HG03060 (cell line): ENCODE measurements around the gene CDK5R1.
"Not testable (repeated sequence)": the region's sequence is repeated elsewhere in the genome, so short reads cannot be mapped to it uniquely, and the experiment has no call there.

Experiments used
- ATAC-seq: cut with Tn5 transposase; IDR thresholded peaks from one replicate; pipeline ENCODE4 v1.9.1; 2021; ENCODE audit warnings: low read depth, moderate number of reproducible peaks; ENCODE audit not compliant: unreplicated experiment

Gene CDK5R1

DNA sequence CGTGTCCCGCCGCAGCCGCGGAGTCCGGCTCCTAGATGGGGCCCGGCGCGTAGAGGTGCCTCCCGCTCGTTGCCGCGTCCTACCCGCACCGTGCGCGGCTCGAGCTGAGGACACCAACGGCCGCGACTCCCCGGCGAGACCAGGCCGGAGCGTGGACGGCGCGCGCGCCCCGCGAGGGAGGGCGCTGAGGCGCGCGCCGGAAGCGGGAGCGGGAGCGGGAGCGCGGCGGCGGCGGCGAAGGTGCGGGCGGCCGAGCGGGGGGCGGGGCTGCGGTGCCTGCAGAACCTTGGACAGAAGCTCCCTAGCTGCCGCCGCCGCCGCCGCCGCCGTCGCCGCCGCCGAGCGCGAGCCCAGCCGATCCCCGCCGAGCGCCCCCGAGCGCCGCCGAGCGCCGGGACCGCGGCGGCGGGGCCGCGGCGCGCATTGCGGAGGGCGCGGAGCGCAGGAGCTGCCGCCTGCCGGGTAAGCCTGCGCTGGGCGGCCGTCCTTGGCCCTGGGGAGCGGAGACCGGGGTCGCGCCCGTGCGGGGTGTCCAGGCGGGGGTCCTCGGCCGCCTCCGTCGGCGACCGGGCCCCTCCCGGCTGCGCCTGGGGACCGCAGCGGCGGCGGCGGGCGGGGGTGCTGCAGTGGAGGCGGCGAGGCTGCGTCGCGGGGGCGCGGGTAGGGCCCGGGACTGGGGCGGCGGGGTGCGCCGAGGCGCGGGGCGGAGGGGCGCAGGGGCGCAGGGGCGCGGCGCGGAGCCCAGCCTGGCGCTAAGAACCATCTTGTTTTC lies at the start of gene CDK5R1:
TSS of gene CDK5R1 (plus strand) at position 293 of the 772 bp plus-strand sequence. CDS start 628 bp downstream, outside the sequence.
- ATAC-seq, result no peak

DNA sequence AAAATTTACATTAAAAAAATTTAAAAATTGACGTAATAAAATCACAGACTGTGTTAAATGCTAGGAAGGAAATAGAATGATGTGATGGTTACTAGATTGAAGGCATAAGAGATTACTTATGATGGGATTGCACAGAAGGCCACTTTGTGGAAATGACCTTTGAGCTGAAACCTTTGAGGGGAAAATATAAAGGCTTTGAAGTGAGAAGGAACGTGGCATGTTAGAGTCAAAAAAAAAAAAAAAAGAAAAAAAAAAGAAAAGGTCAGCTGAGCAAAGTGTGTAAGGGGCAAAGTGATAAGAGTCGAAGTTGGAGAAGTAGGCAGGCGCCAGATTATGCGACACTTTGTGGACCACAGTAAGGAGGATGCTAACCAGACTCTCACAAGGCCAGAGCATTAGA lies 46.1 kb upstream of the CDK5R1 start:
- no peak for ATAC-seq

- ATAC-seq, result no peak
These were observed 44.9 kb upstream of the CDK5R1 start for GRCh38 chr17:32441886-32442285.

- no peak for ATAC-seq
These were observed 42.9 kb upstream of the CDK5R1 start for GRCh38 chr17:32443827-32444300.

- ATAC-seq, result peak; percentile 77
These were observed 42.3 kb upstream of the CDK5R1 start, which contains the start of gene PSMD11 for GRCh38 chr17:32444301-32445073. PSMD11 (plus strand) TSS chr17:32444510; CDS start chr17:32444524, 14 bp downstream.

- peak; percentile 21 for ATAC-seq
These were observed 41.7 kb upstream of the CDK5R1 start for GRCh38 chr17:32445074-32445415.

GRCh38 chr17:32445497-32445896 lies 41.3 kb upstream of the CDK5R1 start:
- no peak for ATAC-seq

DNA sequence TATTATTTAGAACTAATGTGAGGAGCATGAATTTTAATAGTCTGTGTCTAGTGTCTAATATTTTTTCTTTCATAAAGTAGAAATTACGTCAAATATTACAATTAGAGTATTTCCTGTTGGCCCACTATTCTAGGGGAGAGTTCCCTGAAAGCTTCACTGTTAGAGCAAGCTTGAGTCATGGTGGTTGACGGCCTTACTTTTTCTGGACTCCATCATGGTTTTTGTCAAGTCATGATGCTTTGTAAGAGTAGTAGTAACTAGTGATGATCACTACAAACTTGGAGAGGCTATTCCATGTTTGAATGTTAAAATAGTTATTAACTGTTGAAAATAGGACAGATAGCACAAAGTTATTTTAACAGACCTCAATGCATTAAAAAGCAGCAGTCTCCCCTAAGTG lies 40.8 kb upstream of the CDK5R1 start:
- no peak for ATAC-seq

GRCh38 chr17:32446949-32447348 lies 39.8 kb upstream of the CDK5R1 start:
- ATAC-seq, result no peak

- ATAC-seq, result no peak
These were observed 36.8 kb upstream of the CDK5R1 start for GRCh38 chr17:32449963-32450362.

DNA sequence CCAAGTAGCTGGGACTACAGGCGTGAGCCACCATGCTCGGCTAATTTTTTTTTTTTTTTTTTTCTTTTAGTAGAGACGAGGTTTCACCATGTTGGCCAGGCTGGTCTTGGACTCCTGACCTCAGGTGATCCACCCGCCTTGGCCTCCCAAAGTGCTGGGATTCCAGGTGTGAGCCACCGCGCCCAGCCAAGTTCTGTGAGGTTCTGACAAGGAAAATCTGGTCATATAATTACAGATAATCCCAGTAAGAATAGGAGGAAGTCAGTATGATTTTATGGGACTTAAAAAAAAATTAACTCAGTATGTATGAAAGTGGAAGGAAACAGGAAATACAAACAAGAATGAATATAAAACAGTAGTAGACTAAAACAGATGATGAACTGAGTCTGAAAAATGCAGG lies 36.4 kb upstream of the CDK5R1 start:
- not testable (repeated sequence) for ATAC-seq

DNA sequence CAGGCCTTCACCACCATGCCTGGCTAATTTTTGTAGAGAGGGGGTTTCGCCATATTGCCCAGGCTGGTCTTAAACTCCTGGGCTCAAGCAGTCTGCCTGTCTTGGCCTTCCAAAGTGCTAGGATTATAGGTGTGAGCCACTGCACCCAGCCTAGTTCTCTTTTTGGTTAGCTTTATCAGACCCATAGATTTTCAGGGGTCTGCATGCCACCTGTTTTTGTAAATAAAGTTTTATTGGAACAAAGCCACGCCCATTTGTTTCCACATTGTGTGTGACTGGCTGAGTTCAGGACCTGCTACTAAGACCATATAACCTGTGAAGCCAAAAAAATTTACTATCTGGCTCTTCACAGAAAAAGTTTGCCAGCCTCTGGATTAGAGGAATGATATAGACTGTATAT lies 34.9 kb upstream of the CDK5R1 start:
- no peak for ATAC-seq

- no peak for ATAC-seq
These were observed 34.5 kb upstream of the CDK5R1 start for GRCh38 chr17:32452281-32452680.

DNA sequence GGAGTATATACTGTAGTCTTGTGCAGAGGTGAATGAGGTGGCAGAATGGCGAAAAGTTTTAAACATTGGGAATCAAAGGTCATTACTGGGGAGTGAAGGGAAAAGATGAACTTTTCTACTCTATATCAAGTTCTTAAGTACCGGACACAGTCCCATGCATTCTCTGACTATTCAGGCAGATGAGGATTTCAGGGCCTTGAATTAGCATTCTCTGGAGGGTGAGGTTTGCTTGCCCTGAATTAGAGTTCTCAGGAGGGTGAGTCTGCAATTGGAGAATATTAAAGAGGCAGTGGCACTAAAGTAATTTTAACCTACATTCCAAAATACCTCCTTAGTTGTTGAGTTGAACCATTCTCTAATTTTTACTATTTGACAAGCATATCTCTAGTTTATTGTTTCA lies 33.4 kb upstream of the CDK5R1 start:
- ATAC-seq, result no peak

DNA sequence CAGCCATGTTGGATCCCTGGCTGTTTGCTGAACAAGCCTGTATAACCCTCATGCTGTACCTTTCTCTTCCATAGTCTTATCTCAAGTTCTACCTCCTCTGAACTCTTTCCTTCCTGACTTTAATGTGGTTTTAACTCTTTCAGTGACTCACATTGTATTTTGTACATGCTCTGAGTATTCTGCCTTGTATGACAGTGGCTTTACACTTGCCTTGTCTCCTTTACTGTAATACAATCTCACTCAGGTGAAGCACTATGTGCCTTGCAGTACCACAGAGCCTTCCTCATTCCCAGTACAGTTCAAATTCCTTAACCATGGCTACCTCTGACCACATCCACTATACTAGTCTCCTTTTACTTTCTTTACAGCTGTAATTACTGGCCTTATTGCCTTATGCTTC lies 28.4 kb upstream of the CDK5R1 start:
- no peak for ATAC-seq

- ATAC-seq, result no peak
These were observed 26.7 kb upstream of the CDK5R1 start for GRCh38 chr17:32460054-32460453.

GRCh38 chr17:32461498-32461852 lies 25.3 kb upstream of the CDK5R1 start:
- no peak for ATAC-seq

DNA sequence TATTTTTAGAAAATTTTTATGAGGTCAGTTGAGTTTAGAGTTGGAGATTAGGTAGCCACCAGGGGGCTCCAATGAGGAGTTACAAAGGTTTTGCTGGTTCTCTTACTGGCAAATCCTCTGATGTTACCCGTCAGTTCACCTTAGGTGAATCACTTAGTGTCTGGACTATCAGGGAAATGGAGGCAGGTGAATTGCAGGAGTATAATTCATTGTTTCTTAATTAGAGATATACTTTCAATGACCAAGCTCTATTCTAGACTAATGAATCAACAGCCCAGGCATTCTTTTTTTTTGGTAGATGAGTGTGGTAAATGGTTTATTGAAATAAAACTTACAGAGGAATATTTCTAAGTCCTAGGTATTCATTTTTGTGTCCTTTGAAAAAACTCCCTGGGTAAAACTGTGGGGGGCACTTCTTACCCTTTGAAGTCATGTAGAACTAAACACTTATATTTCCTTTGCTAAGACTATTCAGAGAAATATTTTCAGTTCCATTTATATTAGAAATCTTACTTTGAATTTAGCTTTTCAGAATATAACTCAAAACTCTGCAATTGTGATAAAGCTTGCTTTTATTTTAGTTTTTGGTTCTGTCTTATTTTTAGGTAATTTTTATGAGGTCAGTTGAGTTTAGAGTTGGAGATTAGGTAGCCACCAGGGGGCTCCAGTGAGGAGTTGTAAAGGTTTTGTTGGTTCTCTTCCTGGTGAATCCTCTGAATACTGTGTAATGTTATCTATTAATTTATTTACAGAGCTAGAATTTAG lies 24.8 kb upstream of the CDK5R1 start:
- ATAC-seq, result no peak

- ATAC-seq, result no peak
These were observed 23.5 kb upstream of the CDK5R1 start for GRCh38 chr17:32463304-32463703.

DNA sequence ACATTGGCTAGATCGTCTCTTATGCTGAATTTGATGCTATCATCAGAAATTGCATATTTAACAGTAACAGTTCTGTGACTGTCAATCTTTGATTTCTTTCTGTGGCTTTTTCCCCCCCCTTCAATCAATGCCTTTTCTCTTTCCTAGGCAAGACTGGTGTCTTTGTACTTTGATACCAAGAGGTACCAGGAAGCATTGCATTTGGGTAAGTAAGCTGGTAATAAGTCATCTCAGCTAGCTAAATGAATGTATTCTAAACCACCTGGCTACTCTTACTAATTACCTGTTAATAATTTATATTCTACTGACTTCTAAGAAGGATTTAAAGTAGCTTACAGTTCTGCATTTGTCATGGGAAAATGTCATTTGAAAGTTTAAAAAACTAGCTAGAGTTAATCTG lies 22.4 kb upstream of the CDK5R1 start:
- no peak for ATAC-seq

DNA sequence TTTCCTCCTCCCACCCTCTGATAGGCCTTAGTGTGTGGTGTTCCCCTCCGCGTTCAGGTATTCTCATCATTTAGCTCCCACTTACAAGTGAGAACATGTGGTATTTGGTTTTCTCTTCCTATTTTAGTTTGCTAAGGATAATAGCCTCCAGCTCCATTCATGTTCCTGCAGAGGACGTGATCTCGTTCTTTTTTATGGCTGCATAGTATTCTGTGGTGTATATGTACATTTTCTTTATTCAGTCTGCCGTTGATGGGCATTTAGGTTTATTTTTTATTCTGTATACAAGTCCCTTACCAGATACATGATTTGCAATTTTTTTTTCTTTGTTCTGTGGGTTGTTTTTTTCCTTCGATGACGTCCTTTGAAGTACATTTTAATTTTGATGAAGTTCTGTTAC lies 18.8 kb upstream of the CDK5R1 start:
- no peak for ATAC-seq
